T-cell (primary cell): ENCODE results near the gene MN1. TPM values are rescaled to one million over a fixed set of nuclear protein-coding genes. Genes with fewer than 3 reads are reported as not detected.

Experiments
- ATAC-seq, 4 experiments: fragments of 200-7000 bp in 3 of 4; fragments of 150-1000 bp in 1 of 4; cut with Tn5 transposase; replicated peaks in 1 of 4; 1 replicate in 3 of 4; 2 replicates in 1 of 4; pipeline ENCODE4 v1.10.0; 2021; ENCODE audit warnings: moderate library complexity in 3 of 4, mild to moderate bottlenecking in 2 of 4, moderate number of reproducible peaks in 1 of 4
- CTCF ChIA-PET, 2 donors: fragments of 300-600 bp; sonication (Branson Sonifier 250); formaldehyde crosslinking; loops; one replicate each; lab custom pipeline; 2022; ENCODE audit warnings: antibody characterized with exemption in 2 of 2; lab: Charles Lee
- POLR2A ChIA-PET, 2 donors: fragments of 300-600 bp; sonication (Branson Sonifier 250); formaldehyde crosslinking; loops; one replicate each; lab custom pipeline; 2022; ENCODE audit warnings: antibody characterized with exemption in 2 of 2; lab: Charles Lee
- DNase-seq, 35 experiments: peaks; one replicate each; pipeline versions ENCODE4 v3.0.0 to v3.0.0-alpha.2; 2013 to 2023
- H3K27ac ChIP-seq: one replicate; pipeline ENCODE4 v1.5.1; 2013; ENCODE audit warnings: low read length
- H3K27me3 ChIP-seq, 2 experiments: replicated peaks in 1 of 2; 1 replicate in 1 of 2; 2 replicates in 1 of 2; pipeline versions ENCODE4 v1.6.1 to v1.7.0; 2013; ENCODE audit warnings: low read length in 1 of 2, mixed read lengths in 1 of 2; ENCODE audit not compliant: control insufficient read depth in 2 of 2, insufficient read depth in 2 of 2; ENCODE audit errors: extremely low read depth in 1 of 2
- H3K36me3 ChIP-seq, 2 donors: 1 replicate in 1 of 2; 2 replicates in 1 of 2; pipeline versions ENCODE4 v1.6.1 to v1.7.0; 2013; ENCODE audit warnings: low read length in 1 of 2; ENCODE audit not compliant: control insufficient read depth in 2 of 2, insufficient read depth in 1 of 2; ENCODE audit errors: extremely low read depth in 1 of 2
- H3K4me1 ChIP-seq, 2 experiments: 1 replicate in 1 of 2; 2 replicates in 1 of 2; pipeline versions ENCODE4 v1.6.1 to v1.7.0; 2013; ENCODE audit warnings: low read length in 2 of 2, mixed read lengths in 1 of 2; ENCODE audit not compliant: insufficient read depth in 2 of 2, control insufficient read depth in 1 of 2; ENCODE audit errors: extremely low read depth in 1 of 2
- H3K4me3 ChIP-seq, 2 donors: 1 replicate in 1 of 2; 2 replicates in 1 of 2; pipeline versions ENCODE4 v1.5.1 to v1.7.0; 2013; ENCODE audit warnings: mild to moderate bottlenecking in 2 of 2, low read length in 1 of 2, moderate library complexity in 1 of 2; ENCODE audit not compliant: control insufficient read depth in 1 of 2; ENCODE audit errors: extremely low read depth in 1 of 2
- H3K9me3 ChIP-seq: 2 replicates; pipeline ENCODE4 v1.7.0; 2013
- H3K27ac Mint-ChIP-seq, 2 donors: one replicate each; pipeline ENCODE4 v1.8.0; 2020 to 2021; ENCODE audit warnings: mild to moderate bottlenecking in 2 of 2, mixed read lengths in 2 of 2
- H3K27me3 Mint-ChIP-seq, 2 donors: one replicate each; pipeline ENCODE4 v1.8.0; 2021 to 2022; ENCODE audit warnings: mixed read lengths in 2 of 2
- H3K36me3 Mint-ChIP-seq: one replicate; pipeline ENCODE4 v1.8.0; 2021; ENCODE audit warnings: mixed read lengths
- H3K4me1 Mint-ChIP-seq, 3 donors: one replicate each; pipeline ENCODE4 v1.8.0; 2020 to 2022; ENCODE audit warnings: mixed read lengths in 3 of 3, mild to moderate bottlenecking in 1 of 3
- H3K4me3 Mint-ChIP-seq, 3 donors: one replicate each; pipeline ENCODE4 v1.8.0; 2020 to 2022; ENCODE audit warnings: mild to moderate bottlenecking in 3 of 3, mixed read lengths in 3 of 3, moderate library complexity in 3 of 3
- H3K9me3 Mint-ChIP-seq, 3 donors: one replicate each; pipeline ENCODE4 v1.8.0; 2020 to 2022; ENCODE audit warnings: mixed read lengths in 3 of 3
- WGBS: methylation state at CpG from one replicate; pipeline ENCODE4 v1.1.5; 2013; ENCODE audit warnings: missing lambda C conversion rate; ENCODE audit not compliant: insufficient coverage; 5-methylcytosine and 5-hydroxymethylcytosine counted together
- total RNA-seq, 35 experiments: library from RNA in 6 of 35; stranded (reverse) in 6 of 35; fragments of 120-200 nt in 1 of 35; gene quantifications; one replicate each; pipeline versions ENCODE4 v1.2.1 to v1.2.4 and lab custom pipeline; 2013 to 2026

Gene MN1
- total RNA-seq, 5 donors from 2014 or later (not counting 1 experiment from before 2014, with no cell fraction given), result 0.22 to 0.43 (median 0.32) TPM

- Mint-ChIP-seq H3K36me3 (no peaks in the 10 kb centered on the region), H3K9me3 (no peaks in the 10 kb centered on the region), H3K4me1 (no peaks in the 10 kb centered on the region), H3K4me3 (no peak overlapping the region), H3K27me3 (peaks cover 2 to 3% of the 10 kb centered on the region in 2 donors), H3K27ac (no peak overlapping the region)
- Histone ChIP-seq H3K27me3 (peaks cover 0 to 13% of the 10 kb centered on the region in 2 experiments), H3K36me3 (no peaks in the 10 kb centered on the region), H3K27ac (no peak overlapping the region), H3K4me3 (no peak overlapping the region), H3K4me1 (no peaks in the 10 kb centered on the region), H3K9me3 (no peaks in the 10 kb centered on the region)
- ChIA-PET CTCF (no interaction called here), POLR2A (no interaction called here)
- DNase-seq (no peak), ATAC-seq (no peak)
- WGBS, result 89% methylated on average over 3 of the region's 3 CpGs
Measured at GRCh38 chr22:27766679-27767078, 34.9 kb downstream of the MN1 start.

GRCh38 chr22:27765706-27766291, 35.8 kb downstream of the MN1 start:
- Mint-ChIP-seq H3K4me1 (no peaks in the 10 kb centered on the region), H3K27ac (no peak overlapping the region), H3K27me3 (peaks cover 2 to 3% of the 10 kb centered on the region in 2 donors), H3K36me3 (no peaks in the 10 kb centered on the region), H3K9me3 (no peaks in the 10 kb centered on the region), H3K4me3 (no peak overlapping the region)
- ATAC-seq, result no peak
- Histone ChIP-seq H3K27ac (no peak overlapping the region), H3K27me3 (peaks cover 0 to 13% of the 10 kb centered on the region in 2 experiments), H3K36me3 (no peaks in the 10 kb centered on the region), H3K9me3 (no peaks in the 10 kb centered on the region), H3K4me1 (no peaks in the 10 kb centered on the region), H3K4me3 (no peak overlapping the region)
- ChIA-PET CTCF (no interaction called here), POLR2A (no interaction called here)
- WGBS, result 94% methylated on average over 11 of the region's 15 CpGs
- no peak for DNase-seq

- H3K9me3 ChIP-seq, result no peaks in the 10 kb centered on the region
- Mint-ChIP-seq H3K9me3 (no peaks in the 10 kb centered on the region), H3K4me1 (no peaks in the 10 kb centered on the region), H3K4me3 (no peak overlapping the region), H3K27me3 (peaks cover under 1 to 2% of the 10 kb centered on the region in 2 donors), H3K36me3 (no peaks in the 10 kb centered on the region), H3K27ac (no peak overlapping the region)
- H3K27ac ChIP-seq, result no peak overlapping the region
- ChIA-PET CTCF (no interaction called here), POLR2A (no interaction called here)
- H3K4me3 ChIP-seq, result no peak overlapping the region
- ATAC-seq (no peak), DNase-seq (no peak)
- WGBS, result 86% methylated on average over 2 of the region's 3 CpGs
- H3K27me3 ChIP-seq, result peaks cover 0 to 16% of the 10 kb centered on the region in 2 experiments
- no peaks in the 10 kb centered on the region for H3K36me3 ChIP-seq
- no peaks in the 10 kb centered on the region for H3K4me1 ChIP-seq
Measured at GRCh38 chr22:27764722-27765236, 36.8 kb downstream of the MN1 start.

GRCh38 chr22:27761665-27762064, 39.9 kb downstream of the MN1 start:
- Histone ChIP-seq H3K27ac (no peak overlapping the region), H3K9me3 (no peaks in the 10 kb centered on the region), H3K4me3 (no peak overlapping the region), H3K36me3 (no peaks in the 10 kb centered on the region), H3K27me3 (peaks cover 0 to 12% of the 10 kb centered on the region in 2 experiments), H3K4me1 (no peaks in the 10 kb centered on the region)
- no peaks in the 10 kb centered on the region for H3K4me1 Mint-ChIP-seq
- no peak overlapping the region for H3K4me3 Mint-ChIP-seq
- POLR2A ChIA-PET, result no interaction called here
- no peak for ATAC-seq
- WGBS, result 77% methylated on average over 12 of the region's 15 CpGs
- H3K9me3 Mint-ChIP-seq, result no peaks in the 10 kb centered on the region
- CTCF ChIA-PET, result no interaction called here
- no peak for DNase-seq
- H3K27me3 Mint-ChIP-seq, result peaks cover 0 to 2% of the 10 kb centered on the region in 2 donors
- no peak overlapping the region for H3K27ac Mint-ChIP-seq
- no peaks in the 10 kb centered on the region for H3K36me3 Mint-ChIP-seq

- H3K9me3 ChIP-seq, result no peaks in the 10 kb centered on the region
- no peaks in the 10 kb centered on the region for H3K4me1 ChIP-seq
- peaks cover 0 to 10% of the 10 kb centered on the region in 2 experiments for H3K27me3 ChIP-seq
- Mint-ChIP-seq H3K36me3 (no peaks in the 10 kb centered on the region), H3K4me1 (no peaks in the 10 kb centered on the region), H3K27ac (no peak overlapping the region), H3K27me3 (no peaks in the 10 kb centered on the region), H3K4me3 (no peak overlapping the region), H3K9me3 (no peaks in the 10 kb centered on the region)
- no peak overlapping the region for H3K27ac ChIP-seq
- POLR2A ChIA-PET, result no interaction called here
- 68% methylated on average over 5 of the region's 7 CpGs for WGBS
- CTCF ChIA-PET, result no interaction called here
- no peaks in the 10 kb centered on the region for H3K36me3 ChIP-seq
- DNase-seq (no peak), ATAC-seq (no peak)
- H3K4me3 ChIP-seq, result no peak overlapping the region
Measured at GRCh38 chr22:27761000-27761399, 40.6 kb downstream of the MN1 start.

- Histone ChIP-seq H3K4me3 (no peak overlapping the region), H3K9me3 (no peaks in the 10 kb centered on the region), H3K4me1 (no peaks in the 10 kb centered on the region), H3K27ac (no peak overlapping the region), H3K36me3 (no peaks in the 10 kb centered on the region), H3K27me3 (peaks cover 0 to 5% of the 10 kb centered on the region in 2 experiments)
- ChIA-PET CTCF (no interaction called here), POLR2A (no interaction called here)
- ATAC-seq (no peak), DNase-seq (no peak)
- no peaks in the 10 kb centered on the region for H3K4me1 Mint-ChIP-seq
- H3K4me3 Mint-ChIP-seq, result no peak overlapping the region
- H3K9me3 Mint-ChIP-seq, result no peaks in the 10 kb centered on the region
- no peaks in the 10 kb centered on the region for H3K27me3 Mint-ChIP-seq
- 91% methylated on average over 6 of the region's 8 CpGs for WGBS
- H3K27ac Mint-ChIP-seq, result no peak overlapping the region
- no peaks in the 10 kb centered on the region for H3K36me3 Mint-ChIP-seq
Measured at GRCh38 chr22:27760474-27760873, 41.1 kb downstream of the MN1 start.
